GM21515 (cell line): ENCODE data around the gene TMEM222.
A peak's percentile ranks its signal among the peaks of the same experiment; 100 is the strongest.
"Not testable (repeated sequence)": the region's sequence is repeated elsewhere in the genome, so short reads cannot be mapped to it uniquely, and the experiment has no call there.

Source experiments
- ATAC-seq: cut with Tn5 transposase; IDR thresholded peaks from one replicate; pipeline ENCODE4 v1.9.1; 2021; ENCODE audit not compliant: unreplicated experiment

TMEM222 gene

GRCh38 chr1:27321813-27322568 lies at the start of gene TMEM222:
TSS of gene TMEM222 (plus strand) at chr1:27322163. CDS start at chr1:27322198, 35 bp downstream.
- peak; percentile 84 for ATAC-seq

GRCh38 chr1:27274204-27274603 lies 47.8 kb upstream of the TMEM222 start:
- ATAC-seq = no peak

GRCh38 chr1:27275696-27276095 lies 46.3 kb upstream of the TMEM222 start:
- no peak for ATAC-seq

GRCh38 chr1:27284425-27285273 lies 37.3 kb upstream of the TMEM222 start:
- no peak for ATAC-seq

GRCh38 chr1:27285274-27285660 lies 36.7 kb upstream of the TMEM222 start:
- ATAC-seq = no peak

GRCh38 chr1:27285821-27286220 lies 36.1 kb upstream of the TMEM222 start:
- not testable (repeated sequence) for ATAC-seq

- not testable (repeated sequence) for ATAC-seq
Measured at GRCh38 chr1:27289125-27289524, 32.8 kb upstream of the TMEM222 start.

GRCh38 chr1:27290581-27290980 lies 31.4 kb upstream of the TMEM222 start:
- no peak for ATAC-seq

GRCh38 chr1:27292106-27292505 lies 29.9 kb upstream of the TMEM222 start:
- no peak for ATAC-seq

- ATAC-seq = no peak
Measured at GRCh38 chr1:27293915-27294314, 28.0 kb upstream of the TMEM222 start.

- no peak for ATAC-seq
Measured at GRCh38 chr1:27296773-27297291, 25.1 kb upstream of the TMEM222 start.

GRCh38 chr1:27297903-27298302 lies 24.1 kb upstream of the TMEM222 start:
- ATAC-seq = no peak

- no peak for ATAC-seq
Measured at GRCh38 chr1:27298632-27299384, 23.2 kb upstream of the TMEM222 start.

- no peak for ATAC-seq
Measured at GRCh38 chr1:27299385-27300271, 22.3 kb upstream of the TMEM222 start.

- ATAC-seq = no peak
Measured at GRCh38 chr1:27300341-27301051, 21.5 kb upstream of the TMEM222 start.

GRCh38 chr1:27301052-27301422 lies 20.9 kb upstream of the TMEM222 start:
- no peak for ATAC-seq

- no peak for ATAC-seq
Measured at GRCh38 chr1:27301582-27302199, 20.3 kb upstream of the TMEM222 start.

GRCh38 chr1:27302612-27303011 lies 19.4 kb upstream of the TMEM222 start:
- no peak for ATAC-seq

- ATAC-seq = no peak
Measured at GRCh38 chr1:27303509-27303908, 18.5 kb upstream of the TMEM222 start.
